ENCODE measurements around the gene YTHDF1.

The YTHDF1 gene

DNA sequence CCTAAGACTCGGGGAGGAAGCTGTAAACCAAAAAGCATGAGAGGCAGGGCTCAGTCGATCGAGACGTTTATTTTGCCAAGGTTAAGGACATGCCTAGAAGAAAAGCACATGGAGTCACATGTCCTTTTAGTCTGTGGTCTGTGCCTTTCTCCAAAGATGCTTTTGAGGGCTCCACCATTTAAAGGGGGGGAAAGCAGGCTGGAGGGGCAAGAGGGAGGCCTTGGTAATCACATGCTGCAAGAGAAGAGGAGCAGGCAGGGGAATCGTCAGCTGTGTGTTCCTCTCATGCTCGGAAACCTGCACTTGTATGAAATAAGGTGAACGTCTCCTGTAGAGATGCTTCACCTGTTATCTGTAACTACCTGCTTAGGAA lies 9.1 kb upstream of the YTHDF1 start:
- DNase-seq: no peak

GRCh38 chr20:63224412-63225081 lies 8.6 kb upstream of the YTHDF1 start:
- DNase-seq: no peak

DNA sequence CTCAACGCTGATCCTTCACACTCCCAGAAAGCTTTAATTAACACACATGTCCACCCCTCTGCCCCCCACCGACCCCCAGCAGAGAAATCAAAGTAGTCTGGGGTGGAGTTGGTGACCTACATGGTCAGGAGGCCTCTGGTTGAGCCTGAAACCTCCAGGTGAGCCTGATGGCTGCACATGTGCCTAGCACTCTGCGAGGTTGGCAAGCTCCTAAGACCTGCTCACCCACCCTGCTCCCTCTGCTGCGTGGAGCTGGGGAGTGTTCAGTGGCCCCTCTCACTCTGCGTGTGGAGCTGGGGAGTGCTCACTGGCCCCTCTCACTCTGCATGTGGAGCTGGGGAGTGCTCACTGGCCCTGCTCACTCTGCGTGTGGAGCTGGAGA lies 7.9 kb upstream of the YTHDF1 start:
- DNase-seq: no peak

GRCh38 chr20:63223121-63223825 lies 7.3 kb upstream of the YTHDF1 start:
- DNase-seq: no peak

DNA sequence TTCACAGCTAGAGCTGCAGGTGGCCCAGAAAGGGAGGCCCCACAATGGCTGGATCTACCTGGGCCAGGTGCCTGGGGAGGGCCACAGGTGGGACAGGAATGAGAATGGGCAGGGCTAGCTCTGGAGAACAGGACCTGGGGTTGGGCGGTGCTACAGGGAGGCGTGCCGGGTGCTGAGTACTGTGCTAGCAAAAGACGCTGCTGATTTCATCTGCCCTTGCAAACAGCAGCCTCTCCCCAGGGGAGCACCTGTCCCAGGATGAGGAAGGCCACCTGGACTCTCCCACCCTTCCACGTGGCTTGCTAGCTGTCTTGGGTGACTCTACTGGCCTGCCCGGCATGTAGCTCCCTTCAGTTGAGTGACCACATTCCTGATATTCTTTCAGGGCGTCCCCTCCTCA lies 6.6 kb upstream of the YTHDF1 start:
- no peak for DNase-seq

GRCh38 chr20:63221400-63222053 lies 5.6 kb upstream of the YTHDF1 start:
- DNase-seq: peak; percentile 36 to 37

- peak in 1 of 2 experiments; percentile 37 for DNase-seq
Measured at GRCh38 chr20:63220696-63221399, 4.9 kb upstream of the YTHDF1 start.

GRCh38 chr20:63219866-63220521 lies 4.1 kb upstream of the YTHDF1 start:
- no peak for DNase-seq

DNA sequence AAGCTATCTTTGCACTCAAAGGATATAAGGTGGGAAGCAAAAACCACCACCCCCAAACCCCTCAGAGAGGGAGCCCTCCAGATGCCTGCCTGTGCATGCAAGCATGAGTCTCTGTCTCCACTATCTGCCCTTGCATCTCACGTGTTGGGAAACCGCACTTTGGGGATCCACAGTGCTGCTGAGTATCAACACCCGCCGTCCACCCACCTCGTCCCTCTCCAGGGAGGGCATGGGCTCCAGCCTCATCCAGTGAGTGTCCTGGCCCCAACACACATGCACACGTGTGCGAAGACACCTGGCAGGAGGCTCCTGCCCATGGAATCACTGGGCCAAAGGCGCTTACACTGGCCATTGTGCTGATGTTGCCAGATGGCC lies 3.5 kb upstream of the YTHDF1 start:
- no peak for DNase-seq

GRCh38 chr20:63218701-63219446 lies 2.9 kb upstream of the YTHDF1 start:
- no peak for DNase-seq

DNA sequence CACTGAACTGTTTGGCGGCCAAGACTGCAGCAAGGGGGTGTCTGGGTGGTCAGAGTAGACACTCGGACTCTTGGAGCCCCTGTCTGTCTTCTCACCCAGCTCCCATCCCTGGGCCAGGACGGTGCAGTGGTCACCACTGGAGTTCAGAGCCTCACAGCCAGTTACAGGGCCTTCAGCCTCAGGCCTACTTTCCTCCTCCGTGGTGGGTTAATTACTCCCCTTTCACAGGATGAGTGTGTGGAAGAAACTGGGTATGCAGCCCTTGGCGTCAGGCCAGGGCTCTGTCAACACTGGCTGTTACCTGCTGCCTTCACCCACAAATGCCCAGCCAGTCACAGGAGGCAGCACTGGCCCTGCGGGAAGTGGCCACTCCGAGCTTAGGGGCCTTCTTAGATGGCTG lies 1.8 kb upstream of the YTHDF1 start:
- DNase-seq: no peak

- DNase-seq: no peak
Measured at GRCh38 chr20:63216849-63217471, 1.0 kb upstream of the YTHDF1 start.

GRCh38 chr20:63215101-63216040 lies 560 bp downstream of the YTHDF1 start:
- no peak for DNase-seq

DNA sequence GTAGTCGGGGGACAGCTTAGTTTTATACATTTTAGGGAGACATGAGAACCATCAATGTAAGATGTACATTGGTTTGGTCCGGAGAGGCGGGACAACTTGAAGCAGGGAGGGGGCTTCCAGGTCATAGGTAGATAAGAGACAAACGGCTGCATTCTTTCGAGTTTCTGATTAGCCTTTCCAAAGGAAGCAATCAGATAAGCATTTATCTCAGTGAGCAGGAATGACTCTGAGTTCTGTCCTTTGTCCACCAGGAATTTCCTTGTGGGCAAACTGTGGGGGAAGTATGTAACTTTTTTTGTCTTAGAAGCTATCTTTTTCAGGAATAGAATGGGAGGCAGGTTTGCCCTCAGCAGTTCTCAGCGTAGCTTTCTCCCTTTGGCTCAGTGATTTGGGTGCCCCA lies 1.4 kb downstream of the YTHDF1 start:
- DNase-seq: no peak

- DNase-seq: no peak
Measured at GRCh38 chr20:63212792-63213191, 3.1 kb downstream of the YTHDF1 start.

- no peak for DNase-seq
Measured at GRCh38 chr20:63212393-63212730, 3.6 kb downstream of the YTHDF1 start.

DNA sequence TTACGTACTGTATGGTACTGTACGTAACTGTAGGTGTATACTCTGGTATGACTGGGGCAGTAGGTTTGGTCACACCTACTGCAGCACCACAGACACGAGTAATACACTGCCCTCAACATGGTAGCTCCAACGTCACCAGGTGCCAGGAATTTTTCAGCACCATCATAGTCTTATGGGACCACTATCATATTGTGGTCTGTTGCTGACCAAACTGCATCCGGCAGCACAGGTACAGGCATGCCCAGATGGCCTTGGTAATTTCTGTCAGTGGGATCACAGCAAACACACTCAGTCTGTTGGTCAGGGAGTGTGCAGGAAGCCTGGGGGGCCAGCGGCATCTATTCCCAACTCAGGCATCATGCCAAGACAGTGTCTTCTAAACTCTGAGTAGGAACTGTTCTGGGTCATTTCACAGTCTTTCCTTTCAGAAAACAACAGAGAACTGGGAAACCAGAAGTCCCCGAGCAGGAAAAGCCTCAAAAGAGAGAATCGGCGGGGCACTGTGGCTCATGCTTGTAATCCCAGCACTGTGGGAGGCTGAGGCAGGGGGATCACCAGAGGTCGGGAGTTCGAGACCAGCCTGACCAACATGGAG lies 5.8 kb downstream of the YTHDF1 start:
- DNase-seq: no peak

- DNase-seq: no peak
Measured at GRCh38 chr20:63208346-63208909, 7.5 kb downstream of the YTHDF1 start.

DNA sequence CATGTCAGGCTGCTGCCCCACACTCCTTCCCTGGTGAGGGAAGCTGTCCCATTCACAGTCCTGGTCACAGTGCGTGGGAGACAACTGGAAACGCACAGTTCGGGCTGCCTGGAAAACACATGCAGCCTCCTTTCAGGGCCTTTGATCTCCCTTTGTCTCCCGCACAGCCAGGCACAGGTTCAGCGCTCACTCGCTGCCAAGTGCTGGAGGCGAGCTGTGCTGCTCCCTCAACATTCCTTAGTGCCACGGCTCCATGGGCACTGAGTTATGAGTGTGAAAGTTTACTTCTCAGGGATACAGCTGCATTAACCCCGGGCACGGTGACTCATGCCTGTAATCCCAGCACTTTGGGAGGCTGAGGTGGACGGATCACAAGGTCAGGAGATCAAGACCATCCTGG lies 9.1 kb downstream of the YTHDF1 start:
- no peak for DNase-seq

DNA sequence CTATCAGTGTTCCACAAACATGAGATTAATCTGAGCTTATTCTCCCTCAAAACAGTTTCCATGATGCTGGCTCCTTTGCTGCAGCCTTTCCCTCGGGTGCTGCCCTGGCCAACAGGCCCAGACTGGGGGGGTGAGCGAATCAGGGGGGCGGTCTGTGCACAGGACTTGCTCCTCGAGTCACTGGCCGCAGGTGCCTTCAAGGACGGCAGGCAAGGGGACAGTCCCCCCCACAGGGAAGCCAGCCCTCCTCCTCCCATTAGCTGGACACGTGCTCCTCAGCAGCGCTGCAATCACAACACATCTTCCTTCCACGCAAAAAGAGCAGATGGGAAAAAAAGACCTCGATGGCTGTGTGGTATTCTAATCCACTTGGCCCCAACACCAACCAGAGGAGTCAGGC lies 10.0 kb downstream of the YTHDF1 start:
- no peak for DNase-seq

Measured in NCI-H187 (cell line).